Stimulated activated naive CD4-positive, alpha-beta T cell treated with Interleukin-2 at 50 U/mL for 16 hours (primary cell): ENCODE data around the gene UGT8.

Source experiments
- DNase-seq: peaks from one replicate; lab custom pipeline; 2025; lab: John Stamatoyannopoulos, UW

Gene UGT8

DNA sequence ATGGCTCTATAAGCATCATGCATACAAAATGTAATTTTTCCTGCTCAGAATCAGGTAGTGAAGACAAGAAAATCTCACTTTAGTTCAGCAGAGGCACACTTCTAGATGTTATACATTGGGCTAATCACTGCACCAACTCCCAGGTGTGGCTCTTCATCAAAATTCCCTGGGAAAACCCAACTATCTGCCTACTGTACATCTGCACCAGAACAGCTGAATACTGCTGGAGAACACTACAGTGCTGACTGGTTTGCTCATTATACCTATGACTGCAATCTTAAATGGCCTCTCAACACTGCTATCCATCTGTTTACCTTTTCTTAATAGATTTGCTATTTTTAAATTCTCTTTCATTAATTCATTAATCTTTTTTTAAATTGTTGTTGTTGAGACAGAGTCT is 92.0 kb downstream of the UGT8 start:
- DNase-seq, result no peak

DNA sequence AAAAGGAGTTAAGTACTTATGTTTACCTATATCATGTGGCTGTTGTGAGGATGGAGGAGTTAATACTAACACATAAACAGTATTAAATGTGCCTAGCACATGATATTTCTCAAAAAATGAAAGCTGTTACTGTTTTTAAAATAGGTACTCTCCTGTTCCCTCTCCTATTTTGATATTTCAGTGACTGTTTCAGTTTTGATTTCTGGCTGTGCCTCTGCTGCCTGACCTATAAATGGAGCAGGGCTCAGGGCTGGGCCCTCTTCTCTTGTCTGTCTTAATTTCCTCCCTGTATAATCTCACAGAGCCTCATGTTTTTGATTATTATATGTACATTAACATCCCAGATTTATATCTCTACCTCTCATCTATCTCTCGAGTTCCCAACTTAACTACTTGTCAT is 93.3 kb downstream of the UGT8 start:
- DNase-seq, result no peak

- no peak for DNase-seq
Observed at GRCh38 chr4:114692958-114693357, 94.4 kb downstream of the UGT8 start.

GRCh38 chr4:114694770-114695169 is 96.2 kb downstream of the UGT8 start:
- DNase-seq, result no peak

DNA sequence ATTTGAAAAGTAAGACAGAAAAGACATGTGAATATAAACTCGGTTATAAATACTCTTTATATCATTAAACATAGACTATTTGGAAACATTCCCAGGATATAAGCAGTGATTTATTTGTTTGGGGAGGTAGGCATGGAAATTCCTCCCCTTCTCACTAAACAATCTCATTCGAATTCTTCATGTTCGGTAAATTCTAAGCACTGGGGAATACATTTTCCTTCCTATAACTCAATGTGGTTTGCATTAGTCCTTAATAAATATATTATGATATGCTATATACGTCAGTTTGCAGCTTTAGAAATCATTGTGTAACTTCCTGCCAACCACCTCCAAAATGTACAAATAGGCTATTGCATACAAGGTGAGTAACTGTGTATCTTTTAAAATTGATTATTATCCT is 99.6 kb downstream of the UGT8 start:
- DNase-seq, result no peak

- no peak for DNase-seq
Observed at GRCh38 chr4:114701491-114701890, 102.9 kb downstream of the UGT8 start.

GRCh38 chr4:114717432-114717831 is 118.8 kb downstream of the UGT8 start:
- DNase-seq, result no peak

GRCh38 chr4:114725066-114725465 is 126.5 kb downstream of the UGT8 start:
- no peak for DNase-seq

GRCh38 chr4:114727461-114727860 is 128.9 kb downstream of the UGT8 start:
- no peak for DNase-seq
